ENCODE results near the gene PAQR4.
"Not testable (repeated sequence)": the region's sequence is repeated elsewhere in the genome, so short reads cannot be mapped to it uniquely, and the experiment has no call there.

Gene PAQR4

DNA sequence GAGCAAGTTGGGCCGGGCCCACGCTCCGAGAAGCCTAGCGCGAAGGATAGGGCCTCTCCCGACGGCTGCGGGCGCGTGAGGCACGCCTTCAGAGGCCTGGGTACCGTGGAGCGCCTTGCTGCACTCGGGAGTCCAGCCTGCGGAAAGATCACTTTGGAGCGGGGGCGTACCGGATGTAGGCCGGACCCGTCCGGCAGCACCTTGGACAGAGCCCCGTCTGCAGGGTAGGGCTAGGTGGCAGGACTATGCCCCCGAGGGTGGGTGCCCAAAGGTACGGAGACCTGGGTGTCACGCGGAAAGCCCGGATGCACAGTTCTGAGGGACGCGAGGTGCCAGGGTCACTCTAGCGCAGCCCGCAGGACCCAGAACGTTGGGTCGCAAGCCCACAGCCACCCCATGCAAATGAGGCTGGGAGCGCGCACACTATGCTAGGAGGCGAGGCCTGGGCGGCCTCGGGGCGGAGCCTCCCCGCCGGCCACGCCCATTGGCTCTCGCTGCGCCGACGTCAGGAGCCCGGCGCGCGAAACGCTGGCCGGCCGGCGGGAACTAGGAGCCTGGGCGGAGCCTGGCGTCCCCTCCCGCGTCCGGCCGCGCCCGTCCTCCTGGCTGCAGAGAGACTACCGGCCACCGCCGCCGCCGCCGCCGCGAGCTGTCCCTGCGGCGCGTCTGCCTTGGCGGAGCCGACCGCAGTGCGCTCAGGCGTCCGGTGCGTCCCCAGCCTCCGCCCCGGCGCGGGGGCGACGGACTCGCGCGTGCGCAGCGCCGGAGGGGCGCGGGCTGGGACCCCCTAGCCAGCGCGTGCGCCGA is at the start of gene PAQR4:
PAQR4 (plus strand) TSS at position 611 of the 807 bp plus-strand sequence. CDS start 327 bp downstream, outside the sequence.
- DNase-seq = peak; percentile 63

DNA sequence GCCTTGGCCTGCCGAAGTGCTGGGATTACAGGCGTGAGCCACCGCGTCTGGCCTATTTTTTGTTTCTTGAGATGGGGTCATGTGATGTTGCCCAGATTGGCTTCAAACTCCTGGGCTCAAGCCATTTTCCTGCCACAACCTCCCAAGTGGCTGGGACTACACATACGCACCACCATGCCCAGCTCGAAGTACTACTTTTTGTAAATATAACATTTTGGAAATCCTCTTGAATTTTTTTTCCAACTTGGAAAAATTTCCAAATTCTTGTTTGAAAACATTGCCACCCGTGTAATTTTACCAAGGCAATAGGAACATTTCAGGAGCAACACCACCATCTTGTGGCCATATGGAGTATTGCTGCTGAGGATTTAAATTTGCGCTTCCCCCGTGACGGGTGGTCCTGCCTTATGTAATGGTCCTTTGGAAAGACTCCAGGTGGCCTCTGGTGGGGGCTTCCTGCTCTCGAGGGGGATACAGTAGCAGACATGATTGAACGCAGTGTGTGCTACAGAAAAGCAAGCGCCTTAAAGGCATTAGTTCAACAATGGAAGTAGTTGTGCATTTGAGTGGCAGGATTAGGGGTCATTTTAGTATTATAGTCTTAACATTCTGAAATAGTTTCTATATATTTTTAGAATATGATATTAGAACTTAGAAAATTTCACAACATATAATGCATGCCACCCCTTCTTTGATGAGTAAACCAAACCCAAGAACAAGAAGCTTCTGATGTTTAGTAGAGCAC is 49.5 kb upstream of the PAQR4 start:
- DNase-seq = peak; percentile 65

DNA sequence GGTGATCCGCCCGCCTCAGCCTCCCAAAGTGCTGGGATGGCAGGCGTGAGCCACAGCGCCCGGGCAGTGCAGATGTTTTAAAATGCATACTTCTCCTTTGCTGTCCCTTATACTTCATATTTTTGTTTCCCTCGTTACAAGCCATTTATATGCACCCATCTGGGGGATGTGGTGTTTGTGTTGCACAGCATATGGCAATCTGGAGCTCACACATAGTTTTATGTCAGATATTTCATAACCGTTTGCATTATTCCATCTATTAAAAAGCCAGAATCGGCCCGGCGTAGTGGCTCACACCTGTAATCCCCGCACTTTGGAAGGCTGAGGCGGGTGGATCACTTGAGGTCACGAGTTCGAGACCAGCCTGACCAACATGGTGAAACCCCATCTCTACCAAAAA is 45.7 kb upstream of the PAQR4 start:
- no peak for DNase-seq

DNA sequence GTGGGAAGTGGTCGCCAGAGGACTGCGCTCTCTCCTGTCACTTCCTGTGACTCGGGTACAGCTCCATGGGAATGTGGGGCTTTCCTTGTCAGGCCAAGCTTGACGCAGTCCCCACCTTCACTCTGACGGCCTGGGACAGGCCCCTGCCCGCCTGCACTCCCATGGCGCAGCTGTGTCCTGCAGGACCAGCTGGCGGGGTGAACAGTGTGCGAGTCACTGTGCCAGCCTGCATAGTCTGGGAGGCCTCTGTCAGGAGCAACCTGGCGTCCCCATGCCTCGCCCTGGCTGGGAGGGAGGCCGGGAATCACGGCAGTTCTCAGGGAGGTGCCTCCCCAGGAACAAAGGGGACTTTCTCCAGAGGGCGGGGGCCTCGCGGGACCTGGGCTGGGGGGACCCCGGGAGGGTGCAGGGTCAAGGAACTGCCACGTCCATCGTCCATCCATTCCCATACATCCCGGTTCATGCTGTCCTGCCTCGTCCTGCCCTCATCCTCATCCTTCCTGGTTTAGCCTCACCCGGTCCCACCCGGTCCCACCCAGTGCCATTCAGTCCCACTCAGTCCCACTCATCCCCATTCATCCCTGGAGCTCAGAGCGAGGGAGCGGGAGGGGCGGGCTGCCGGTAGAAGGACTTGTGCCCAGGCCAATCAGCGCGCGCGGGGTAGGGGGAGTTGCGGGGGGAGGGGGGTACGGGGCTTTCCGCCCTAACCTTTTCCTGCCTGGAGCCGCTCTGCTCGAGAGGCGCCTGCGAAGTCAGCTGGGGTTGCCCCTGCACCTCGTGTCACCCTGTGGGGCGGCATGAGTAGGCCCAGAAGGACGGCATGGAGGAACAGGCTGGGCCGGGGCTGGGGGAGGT is 44.0 kb upstream of the PAQR4 start:
- no peak for DNase-seq

DNA sequence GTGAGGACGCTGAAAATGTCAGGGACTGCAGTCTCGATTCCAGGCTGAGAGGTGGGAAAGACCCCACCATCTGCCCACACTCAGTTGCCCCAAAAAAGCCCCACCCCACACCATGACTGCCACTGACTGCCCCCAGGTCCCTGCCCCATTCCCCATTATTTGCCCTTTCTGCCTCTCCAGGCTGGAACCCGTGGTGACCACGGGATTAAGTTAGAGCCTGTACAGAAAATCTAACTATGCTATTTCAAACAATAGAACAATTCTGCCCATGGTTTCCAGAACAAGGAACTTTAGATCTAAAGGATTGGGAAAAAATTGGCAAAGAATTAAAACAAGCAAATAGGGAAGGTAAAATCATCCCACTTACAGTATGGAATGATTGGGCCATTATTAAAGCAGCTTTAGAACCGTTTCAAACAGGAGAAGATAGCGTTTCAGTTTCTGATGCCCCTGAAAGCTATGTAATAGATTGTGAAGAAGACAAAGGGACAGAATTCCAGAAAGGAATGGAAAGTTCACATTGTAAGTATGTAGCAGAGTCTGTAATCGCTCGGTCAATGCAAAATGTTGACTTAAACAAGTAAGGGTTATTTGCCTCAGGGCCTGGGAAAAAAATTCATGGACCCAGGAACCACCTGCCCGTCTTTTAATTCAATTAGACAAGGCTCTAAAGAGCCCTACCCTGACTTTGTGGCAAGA is 43.0 kb upstream of the PAQR4 start:
- DNase-seq = no peak

DNA sequence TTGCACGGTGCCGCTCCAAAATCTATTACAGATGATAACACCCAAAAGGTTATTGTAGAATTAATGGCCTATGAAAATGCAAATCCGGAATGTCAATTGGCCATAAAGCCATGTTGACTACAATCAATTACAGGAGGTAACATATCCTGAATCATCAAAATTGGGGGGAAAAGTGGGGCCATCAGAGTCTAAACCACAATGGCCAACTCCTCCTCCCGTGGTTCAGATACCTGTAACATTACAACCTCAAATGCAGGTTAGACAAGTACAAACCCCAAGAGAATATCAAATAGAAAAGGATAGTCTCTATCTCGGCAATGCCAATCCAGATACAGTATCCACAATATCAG is 42.5 kb upstream of the PAQR4 start:
- DNase-seq = no peak

DNA sequence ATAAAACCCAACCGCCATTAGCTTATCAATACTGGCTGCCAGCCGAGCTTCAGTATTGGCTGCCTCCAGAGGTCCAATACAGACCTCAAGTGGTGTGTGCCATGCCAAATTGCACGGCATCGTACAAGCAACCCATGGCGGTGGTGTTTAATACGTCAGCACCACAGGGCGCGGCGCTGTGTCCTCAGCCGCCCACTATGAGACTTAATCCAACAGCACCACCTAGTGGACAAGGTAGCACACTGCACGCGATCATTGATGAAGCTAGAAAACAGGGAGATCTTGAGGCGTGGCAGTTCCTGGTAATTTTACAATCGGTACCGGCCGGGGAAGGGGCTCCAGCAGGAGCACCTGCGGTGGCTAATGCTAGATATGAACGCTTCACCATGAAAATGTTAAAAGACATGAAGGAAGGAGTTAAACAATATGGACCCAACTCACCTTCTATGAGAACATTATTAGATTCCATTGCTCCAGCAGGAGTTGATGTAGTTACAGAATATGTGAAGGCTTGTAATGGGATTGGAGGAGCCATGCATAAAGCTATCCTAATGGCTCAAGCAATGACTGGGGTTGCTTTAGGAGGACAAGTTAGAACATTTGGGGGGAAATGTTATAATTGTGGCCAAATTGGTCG is 42.0 kb upstream of the PAQR4 start:
- DNase-seq = peak; percentile 84

DNA sequence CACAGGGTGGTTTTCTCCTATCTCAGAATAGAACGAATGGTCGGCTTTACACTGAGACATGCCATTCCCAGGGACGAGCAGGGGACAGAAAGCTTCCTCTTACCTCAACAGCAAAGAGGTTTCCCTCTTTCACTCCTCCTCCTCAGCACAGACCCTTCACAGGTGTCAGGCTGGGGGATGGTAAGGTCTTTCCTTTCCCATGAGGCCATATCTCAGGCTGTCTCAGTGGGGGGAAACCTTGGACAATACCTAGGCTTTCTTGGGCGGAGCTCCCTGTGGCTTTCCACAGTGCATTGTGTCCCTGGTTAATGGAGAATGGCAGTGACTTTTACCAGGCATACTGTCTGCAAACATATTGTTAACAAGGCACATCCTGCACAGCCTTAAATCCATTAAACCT is 41.0 kb upstream of the PAQR4 start:
- not testable (repeated sequence) for DNase-seq

DNA sequence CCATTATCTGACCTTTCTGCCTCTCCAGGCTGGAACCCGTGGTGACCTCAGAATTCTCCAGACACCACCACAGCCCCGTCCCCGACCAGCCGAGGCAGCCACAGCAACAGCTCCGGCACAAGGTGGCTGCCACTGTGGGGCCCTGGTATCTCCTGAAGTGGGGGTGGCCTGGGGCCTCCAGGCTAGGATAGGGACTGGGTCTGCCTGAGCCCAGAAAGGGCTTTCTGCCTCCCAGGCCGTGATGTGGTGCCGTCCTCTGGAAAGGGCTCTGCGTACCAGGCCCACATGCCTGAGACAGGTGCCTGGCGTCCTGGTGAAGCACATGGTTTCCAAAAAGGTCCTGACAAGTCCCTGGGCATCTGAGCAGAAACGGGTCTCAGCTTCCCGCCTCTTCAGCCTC is 40.4 kb upstream of the PAQR4 start:
- no peak for DNase-seq

DNA sequence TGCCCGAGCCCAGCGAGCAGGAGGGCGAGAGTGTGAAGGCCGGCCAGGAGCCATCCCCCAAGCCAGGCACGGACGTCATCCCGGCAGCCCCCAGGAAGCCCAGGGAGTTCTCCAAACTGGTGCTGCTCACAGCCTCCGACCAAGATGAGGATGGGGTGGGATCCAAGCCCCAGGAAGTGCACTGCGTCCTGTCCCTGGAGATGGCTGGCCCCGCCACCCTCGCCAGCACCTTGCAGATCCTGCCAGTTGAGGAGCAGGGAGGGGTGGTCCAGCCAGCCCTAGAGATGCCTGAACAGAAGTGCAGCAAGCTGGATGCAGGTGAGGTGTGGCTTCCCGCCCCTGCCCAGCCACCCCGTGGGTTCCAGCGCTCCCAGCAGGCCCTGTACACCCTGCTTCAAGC is 39.5 kb upstream of the PAQR4 start:
- DNase-seq = no peak

DNA sequence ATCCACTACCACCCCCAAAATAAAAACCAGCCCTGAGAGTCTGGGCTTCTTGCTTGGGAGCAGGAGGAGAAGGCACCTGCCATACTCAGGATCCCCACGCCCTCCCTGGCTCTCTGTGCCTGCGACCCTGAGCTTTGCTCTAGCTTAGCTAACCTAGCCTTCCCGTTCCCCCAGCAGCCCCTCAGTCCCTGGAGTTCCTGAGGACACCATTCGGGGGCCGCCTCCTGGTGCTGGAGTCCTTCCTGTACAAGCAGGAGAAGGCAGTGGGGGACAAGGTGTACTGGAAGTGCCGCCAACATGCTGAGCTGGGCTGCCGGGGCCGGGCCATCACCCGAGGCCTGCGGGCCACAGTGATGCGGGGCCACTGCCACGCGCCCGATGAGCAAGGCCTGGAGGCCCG is 38.9 kb upstream of the PAQR4 start:
- no peak for DNase-seq

DNA sequence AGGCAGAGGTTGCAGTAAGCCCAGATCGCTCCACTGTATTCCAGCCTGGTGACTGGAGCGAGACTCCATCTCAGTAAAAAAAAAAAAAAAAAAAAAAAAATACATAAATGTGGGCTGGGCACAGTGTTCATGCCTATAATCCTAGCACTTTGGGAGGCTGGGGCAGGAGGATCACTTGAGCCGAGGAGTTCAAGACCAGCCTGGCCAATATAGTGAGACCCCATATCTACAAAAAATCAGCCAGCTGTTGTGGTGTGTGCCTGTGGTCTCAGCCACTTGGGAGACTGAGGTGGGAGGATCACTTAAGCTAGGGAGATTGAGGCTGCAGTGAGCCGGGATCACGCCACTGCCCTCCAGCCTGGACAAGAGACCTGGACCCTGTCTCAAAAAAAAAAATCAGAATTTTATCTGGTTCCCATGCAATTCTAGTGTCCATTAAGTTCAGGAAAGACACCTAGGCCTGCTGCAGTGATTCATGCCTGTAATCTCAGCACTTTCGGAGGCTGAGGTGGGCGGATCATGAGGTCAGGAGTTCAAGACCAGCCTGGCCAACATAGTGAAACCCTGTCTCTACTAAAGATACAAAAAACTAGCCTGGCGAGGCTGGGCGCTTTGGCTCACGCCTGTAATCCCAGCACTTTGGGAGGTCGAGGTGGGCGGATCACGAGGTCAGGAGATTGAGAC is 37.8 kb upstream of the PAQR4 start:
- not testable (repeated sequence) for DNase-seq

DNA sequence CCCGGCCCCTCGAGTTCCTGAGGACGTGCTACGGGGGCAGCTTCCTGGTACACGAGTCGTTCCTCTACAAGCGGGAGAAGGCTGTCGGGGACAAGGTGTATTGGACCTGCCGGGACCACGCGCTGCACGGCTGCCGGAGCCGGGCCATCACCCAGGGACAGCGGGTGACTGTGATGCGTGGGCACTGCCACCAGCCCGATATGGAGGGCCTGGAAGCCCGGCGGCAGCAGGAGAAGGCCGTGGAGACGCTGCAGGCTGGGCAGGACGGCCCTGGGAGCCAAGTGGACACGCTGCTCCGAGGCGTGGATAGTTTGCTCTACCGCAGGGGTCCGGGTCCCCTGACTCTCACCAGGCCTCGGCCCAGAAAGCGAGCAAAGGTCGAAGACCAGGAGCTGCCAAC is 36.0 kb upstream of the PAQR4 start:
- DNase-seq = no peak

DNA sequence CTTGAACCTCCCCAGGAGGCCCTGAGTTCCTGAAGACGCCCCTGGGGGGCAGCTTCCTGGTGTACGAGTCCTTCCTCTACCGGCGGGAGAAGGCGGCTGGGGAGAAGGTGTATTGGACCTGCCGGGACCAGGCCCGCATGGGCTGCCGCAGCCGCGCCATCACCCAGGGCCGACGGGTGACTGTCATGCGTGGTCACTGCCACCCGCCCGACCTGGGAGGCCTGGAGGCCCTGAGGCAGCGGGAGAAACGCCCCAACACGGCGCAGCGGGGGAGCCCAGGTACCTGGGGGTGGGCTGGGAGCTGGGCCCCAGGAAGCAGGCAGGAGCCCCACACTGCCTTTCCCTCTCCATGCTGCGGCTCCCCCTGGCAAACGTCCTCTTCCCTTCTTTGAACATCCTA is 35.4 kb upstream of the PAQR4 start:
- no peak for DNase-seq

DNA sequence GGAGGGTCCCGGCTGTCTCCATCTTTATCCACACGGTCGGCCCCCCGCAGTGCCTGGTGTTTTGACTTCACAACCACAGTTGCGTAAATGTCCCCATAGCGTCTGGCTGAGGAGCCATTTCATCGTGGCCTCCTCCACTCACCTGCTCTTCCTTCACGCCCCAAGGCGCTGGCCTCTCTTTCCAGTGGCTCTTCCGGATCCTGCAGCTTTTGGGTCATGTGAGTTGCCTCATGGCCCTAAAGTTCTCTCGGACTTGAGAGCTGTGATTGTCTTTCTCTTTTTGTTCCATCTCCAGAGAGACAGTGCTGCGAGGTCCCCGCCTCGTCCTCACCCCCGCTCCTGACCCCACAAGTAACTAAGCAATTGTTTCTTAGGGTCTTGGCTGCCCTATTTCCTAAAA is 34.7 kb upstream of the PAQR4 start:
- no peak for DNase-seq

DNA sequence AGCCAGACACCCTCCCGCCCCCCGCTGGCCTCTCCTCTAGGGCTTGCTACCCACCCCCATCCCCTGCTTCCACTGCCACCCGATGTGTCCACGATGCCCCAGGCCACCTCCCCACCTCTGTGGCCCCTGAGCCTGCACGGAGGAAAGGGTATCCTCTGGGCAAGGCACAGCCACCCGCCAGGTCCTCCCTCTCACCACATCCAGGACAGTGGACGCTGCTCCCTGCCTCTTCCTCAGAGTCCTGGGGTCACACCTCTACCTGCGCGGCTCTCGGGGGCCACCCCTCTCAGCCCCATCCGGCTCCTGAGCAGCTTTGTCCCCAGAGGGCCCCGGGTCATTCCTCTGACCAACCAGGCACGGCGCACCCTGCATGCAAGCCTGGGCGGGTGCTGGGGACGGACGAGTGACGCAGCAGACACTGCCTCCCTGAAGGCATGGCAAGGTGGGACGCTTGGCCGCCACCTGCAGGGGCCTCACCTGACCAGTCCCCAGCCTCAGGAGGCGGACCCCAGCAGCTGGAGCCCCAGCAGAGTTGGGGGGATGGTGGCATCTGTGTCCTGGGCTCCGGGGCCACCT is 32.6 kb upstream of the PAQR4 start:
- no peak for DNase-seq

DNA sequence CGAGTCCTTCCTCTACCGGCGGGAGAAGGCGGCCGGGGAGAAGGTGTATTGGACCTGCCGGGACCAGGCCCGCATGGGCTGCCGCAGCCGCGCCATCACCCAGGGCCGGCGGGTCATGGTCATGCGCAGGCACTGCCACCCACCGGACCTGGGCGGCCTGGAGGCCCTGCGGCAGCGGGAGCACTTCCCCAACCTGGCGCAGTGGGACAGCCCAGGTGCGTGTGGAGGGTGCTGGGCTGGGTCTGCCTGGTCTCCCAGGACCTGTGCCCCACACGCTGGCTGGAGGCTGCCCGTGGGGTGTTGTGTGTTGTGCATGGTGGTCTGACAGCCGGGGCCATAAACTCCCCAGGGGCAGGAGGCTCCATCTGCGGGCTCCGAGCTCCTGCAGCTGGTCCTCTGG is 32.0 kb upstream of the PAQR4 start:
- no peak for DNase-seq

DNA sequence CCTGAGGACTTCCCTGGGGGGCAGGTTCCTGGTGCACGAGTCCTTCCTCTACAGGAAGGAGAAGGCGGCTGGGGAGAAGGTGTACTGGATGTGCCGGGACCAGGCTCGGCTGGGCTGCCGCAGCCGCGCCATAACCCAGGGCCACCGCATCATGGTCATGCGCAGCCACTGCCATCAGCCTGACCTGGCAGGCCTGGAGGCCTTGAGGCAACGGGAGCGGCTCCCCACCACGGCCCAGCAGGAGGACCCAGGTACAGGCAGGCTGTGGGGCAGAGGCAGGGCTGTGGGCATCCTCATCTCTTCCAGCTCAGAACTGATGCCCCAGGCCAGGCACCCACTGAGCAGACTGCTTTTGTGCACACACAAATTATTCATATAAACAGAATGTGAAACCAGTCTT is 30.9 kb upstream of the PAQR4 start:
- no peak for DNase-seq

DNA sequence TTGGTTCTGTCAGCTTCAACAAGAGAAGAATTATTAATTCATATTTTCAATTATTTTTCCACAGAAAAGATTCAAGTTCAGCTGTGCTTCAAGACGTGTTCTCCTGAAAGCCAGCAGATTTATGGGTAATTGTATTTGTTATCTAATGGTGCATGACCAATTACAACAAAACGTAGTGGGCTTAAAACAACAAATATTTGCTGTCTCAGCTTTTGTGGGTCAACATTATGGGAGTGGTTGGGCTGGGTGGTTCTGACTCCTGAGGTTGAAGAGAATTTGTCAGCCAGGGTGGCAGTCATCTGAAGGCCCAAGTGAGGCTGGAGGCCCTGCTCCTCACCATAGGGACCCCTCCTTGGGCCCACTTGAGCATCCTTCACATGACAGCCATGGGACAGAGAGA is 29.2 kb upstream of the PAQR4 start:
- DNase-seq = no peak

DNA sequence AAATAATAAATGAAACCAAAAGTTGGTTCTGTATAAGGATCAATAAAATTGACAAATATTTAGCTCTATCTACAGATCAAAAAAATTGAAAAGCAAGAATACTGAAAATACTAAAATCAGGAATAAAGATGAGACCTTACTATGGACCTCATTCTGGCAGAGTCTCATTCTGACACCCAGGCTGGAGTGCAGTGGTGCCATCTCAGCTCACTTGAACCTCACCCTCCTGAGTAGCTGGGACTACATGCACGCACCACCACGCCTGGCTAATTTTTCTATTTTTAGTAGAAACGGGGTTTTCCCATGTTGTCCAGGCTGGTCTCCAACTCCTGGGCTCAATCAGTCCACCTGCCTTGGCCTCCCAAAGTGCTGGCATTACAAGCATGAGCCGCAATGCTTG is 27.1 kb upstream of the PAQR4 start:
- DNase-seq = no peak

DNA sequence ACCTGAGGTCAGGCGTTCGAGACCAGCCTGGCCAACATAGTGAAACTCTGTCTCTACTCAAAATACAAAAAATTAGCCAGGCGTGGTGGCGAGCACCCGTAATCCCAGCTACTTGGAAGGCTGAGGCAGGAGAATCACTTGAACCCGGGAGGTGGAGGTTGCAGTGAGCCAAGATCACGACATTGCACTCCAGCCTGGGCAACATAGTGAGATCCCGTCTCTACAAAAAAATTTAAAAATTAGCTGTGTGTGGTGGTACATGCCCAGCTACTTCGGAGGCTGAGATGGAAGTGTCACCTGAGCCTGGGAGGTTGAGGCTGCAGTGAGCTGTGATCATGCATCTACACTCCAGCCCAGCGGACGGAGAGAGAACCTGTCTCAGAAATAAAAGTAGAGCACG is 25.4 kb upstream of the PAQR4 start:
- DNase-seq = not testable (repeated sequence)

Measured in activated gamma-delta T cell treated with Interleukin-2 at 50 U/mL for 16 hours (primary cell).